CD4-positive, alpha-beta T cell treated with Interleukin-1 beta for 1 hour (primary cell): ENCODE measurements around the gene CXXC1.
A peak's percentile ranks its signal among the peaks of the same experiment; 100 is the strongest.
"Not testable (repeated sequence)": the region's sequence is repeated elsewhere in the genome, so short reads cannot be mapped to it uniquely, and the experiment has no call there.

Source experiments
- DNase-seq, 2 donors: peaks; one replicate each; pipeline ENCODE4 v3.0.0-alpha.2; 2020 to 2022

Gene CXXC1

GRCh38 chr18:50287441-50288347 lies at the start of gene CXXC1:
Gene CXXC1 (minus strand): TSS chr18:50287692. CDS start chr18:50287589, 103 bp downstream.
- DNase-seq = peak; percentile 98 to 99

- DNase-seq = no peak
Measured at GRCh38 chr18:50334546-50335152, 47.2 kb upstream of the CXXC1 start.

GRCh38 chr18:50331691-50332090 lies 44.2 kb upstream of the CXXC1 start:
- no peak for DNase-seq

DNA sequence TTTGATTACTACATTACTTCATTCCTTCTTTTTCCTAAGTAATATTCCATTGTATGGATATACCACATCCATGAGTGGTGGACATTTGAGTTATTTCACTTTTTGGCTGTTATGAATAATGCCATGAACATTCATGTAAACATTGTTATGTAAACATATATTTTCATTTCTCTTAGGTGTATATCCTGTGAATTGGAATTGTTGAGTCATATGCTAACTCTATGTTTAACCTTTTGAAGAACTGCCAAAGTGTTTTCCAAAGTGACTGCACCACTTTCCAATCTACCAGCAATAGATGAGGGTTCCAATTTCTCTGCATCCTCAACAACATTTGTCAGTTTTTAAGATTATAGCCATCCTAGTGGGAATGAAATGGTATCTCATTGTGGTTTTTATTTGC lies 42.7 kb upstream of the CXXC1 start:
- DNase-seq = no peak

- DNase-seq = no peak
Measured at GRCh38 chr18:50327983-50328382, 40.5 kb upstream of the CXXC1 start.

- no peak for DNase-seq
Measured at GRCh38 chr18:50320719-50321118, 33.2 kb upstream of the CXXC1 start.

GRCh38 chr18:50315100-50315871 lies 27.8 kb upstream of the CXXC1 start:
- no peak for DNase-seq

GRCh38 chr18:50313873-50314460 lies 26.5 kb upstream of the CXXC1 start:
- no peak for DNase-seq

DNA sequence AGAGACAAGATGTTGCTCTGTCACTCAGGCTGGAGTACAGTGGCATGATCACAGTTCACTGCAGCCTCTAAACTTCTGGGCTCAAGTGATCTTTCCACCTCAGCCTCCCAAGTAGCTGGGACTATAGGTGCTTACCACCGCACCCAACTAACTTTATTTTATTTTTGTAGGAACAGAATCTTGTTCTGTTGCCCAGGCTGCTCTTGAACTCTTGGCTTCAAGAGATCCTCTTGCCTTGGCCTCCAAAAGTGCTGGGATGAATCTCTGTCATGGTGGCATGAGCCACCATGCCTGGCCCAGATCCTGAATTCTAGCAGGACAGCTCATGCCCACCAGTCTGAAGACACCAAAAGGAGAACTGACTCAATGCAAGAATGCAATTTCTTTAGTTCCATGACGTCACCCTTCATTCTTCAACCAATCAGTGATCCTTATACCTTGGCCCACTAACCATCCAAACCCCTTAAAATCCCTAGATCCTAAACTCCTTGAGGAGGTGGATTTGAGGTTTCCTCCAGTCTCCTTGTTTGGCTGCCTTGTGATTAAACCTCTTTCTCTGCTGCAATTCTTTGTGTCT lies 25.6 kb upstream of the CXXC1 start:
- no peak for DNase-seq

GRCh38 chr18:50312296-50313030 lies 25.0 kb upstream of the CXXC1 start:
- no peak for DNase-seq

GRCh38 chr18:50311650-50312049 lies 24.2 kb upstream of the CXXC1 start:
- no peak for DNase-seq

- no peak for DNase-seq
Measured at GRCh38 chr18:50310080-50310479, 22.6 kb upstream of the CXXC1 start.

- not testable (repeated sequence) for DNase-seq
Measured at GRCh38 chr18:50308851-50309250, 21.4 kb upstream of the CXXC1 start.

GRCh38 chr18:50307738-50308470 lies 20.4 kb upstream of the CXXC1 start:
- peak; percentile 91 to 93 for DNase-seq

GRCh38 chr18:50307400-50307737 lies 19.9 kb upstream of the CXXC1 start:
- no peak for DNase-seq

- no peak for DNase-seq
Measured at GRCh38 chr18:50306944-50307343, 19.5 kb upstream of the CXXC1 start.

- DNase-seq = no peak
Measured at GRCh38 chr18:50301074-50301473, 13.6 kb upstream of the CXXC1 start.

DNA sequence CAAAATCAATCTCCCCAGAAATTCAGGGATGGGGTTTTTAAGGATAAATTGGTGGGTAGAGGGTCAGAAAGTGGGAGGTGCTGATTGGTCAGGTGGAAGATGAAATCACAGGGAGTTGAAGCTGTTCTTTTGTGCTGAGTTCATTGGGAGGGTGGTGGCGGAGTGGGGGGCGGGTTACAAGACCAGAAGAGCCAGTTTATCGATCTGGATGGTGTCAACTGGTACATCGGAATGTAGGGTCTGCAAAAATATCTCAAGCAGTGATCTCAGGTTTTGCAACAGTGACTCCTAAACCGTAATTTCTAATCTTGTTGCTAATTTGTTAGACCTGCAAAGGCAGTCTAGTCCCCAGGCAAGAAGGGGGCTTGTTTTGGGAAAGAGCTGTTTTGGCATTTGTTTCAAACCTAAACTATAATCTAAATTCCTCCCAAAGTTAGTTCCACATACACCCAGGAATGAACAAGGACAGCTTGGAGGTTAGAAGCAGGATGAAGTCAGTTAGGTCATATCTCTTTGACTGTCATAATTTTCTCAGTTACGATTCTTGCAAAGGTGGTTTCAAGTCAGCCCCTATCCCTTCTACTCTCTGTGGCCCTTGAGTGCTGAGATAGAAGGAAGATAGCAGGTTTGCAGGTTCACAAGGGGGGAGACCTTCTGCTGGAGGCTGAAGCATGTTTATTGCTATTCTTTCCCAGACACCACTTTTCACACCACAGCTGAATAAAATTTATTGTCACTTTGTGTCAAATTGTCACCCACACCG lies 12.3 kb upstream of the CXXC1 start:
- DNase-seq = no peak

- DNase-seq = no peak
Measured at GRCh38 chr18:50298443-50299284, 11.2 kb upstream of the CXXC1 start.
